HG02870 (cell line): ENCODE data around the gene CES5A.
A peak's percentile ranks its signal among the peaks of the same experiment; 100 is the strongest.
"Not testable (repeated sequence)": the region's sequence is repeated elsewhere in the genome, so short reads cannot be mapped to it uniquely, and the experiment has no call there.

Source experiments
- ATAC-seq: cut with Tn5 transposase; IDR thresholded peaks from one replicate; pipeline ENCODE4 v1.9.1; 2021; ENCODE audit warnings: mild to moderate bottlenecking, moderate library complexity; ENCODE audit not compliant: unreplicated experiment

The CES5A gene

DNA sequence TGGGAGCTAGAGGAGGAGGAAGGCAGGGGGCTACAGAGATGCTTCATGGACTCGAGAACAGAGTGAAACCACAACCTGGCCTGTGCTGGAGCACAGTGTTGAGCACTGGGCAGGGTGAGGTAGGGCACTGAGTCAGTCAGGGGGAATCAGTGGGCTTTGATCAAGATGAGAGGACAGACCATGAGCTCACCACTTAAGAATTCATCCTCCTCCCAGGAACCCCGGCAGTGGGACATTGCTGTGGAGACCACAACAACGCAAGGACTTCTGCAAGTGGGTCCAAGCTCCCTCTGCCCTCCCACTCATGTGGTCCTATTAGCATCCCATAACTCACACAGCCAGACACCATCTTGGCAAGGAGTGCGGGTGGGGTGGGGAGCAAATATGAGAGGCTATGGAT, 1.7 kb upstream of the CES5A start:
- no peak for ATAC-seq

DNA sequence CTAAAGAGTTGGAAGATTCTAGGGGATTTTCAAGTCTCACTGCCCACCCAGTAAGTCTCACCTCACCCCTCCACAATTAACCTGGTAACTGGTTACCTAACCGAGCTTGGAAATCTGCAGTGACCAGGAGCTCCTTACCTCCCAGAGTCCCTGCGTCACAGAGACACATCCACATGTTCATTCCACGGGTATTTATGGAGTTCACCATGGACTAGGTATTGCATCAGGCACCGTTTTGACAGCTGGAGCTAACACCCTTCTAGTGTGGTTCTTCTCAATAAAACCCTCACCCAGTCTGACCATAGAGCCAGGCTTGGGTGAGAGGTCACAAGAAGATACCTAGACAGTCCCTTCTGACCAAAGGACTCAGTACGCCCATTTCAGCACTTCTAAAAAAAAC, 2.1 kb downstream of the CES5A start:
- no peak for ATAC-seq

DNA sequence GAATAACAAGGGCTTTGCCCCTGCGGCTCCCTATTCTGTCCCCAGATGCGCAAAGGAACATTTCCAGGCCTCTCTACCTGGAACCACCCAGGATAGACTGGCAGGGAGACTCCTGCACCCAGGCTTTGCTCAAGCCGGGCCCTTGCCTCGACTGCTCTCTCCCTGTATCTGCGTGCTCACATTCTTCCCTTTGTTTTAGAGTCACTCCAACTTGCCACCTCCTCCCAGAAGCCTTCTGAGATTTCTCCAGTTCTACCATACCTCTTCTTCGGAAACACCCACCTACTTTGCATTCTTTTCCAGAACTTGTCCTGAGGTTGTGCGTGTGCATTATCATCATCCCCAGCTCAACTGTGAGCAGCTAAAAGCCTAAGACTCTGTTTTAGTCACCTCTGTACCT, 3.0 kb downstream of the CES5A start:
- no peak for ATAC-seq

DNA sequence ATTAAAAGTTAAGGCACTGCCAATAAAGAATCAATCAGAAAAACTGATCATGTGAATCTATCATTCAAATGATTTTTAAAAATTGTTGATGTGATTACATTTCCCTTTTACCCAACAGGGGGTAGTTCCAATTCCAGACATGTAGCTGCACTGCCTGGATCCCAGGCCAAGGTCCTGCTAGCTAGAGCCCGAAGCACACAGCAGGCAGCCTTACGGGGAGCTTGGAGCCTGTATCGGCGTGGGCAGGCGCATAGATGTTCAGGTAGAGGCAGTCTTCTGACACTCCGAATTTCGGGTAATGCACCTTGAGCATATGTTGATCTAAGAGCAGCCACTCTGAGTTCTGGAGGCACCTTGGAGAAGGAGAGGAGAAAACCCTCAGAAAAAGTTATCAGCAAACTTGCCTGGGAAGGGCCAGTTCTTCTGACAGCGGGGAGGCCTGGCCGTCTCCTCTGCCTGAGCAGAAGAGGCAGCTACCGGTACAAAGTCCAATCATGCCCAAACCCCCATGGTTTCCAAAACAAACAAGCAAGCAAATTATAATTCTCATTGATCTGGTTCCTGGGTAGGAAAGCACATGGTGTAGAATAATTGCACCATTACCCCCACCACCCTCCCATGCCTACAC, 3.6 kb downstream of the CES5A start:
- no peak for ATAC-seq

DNA sequence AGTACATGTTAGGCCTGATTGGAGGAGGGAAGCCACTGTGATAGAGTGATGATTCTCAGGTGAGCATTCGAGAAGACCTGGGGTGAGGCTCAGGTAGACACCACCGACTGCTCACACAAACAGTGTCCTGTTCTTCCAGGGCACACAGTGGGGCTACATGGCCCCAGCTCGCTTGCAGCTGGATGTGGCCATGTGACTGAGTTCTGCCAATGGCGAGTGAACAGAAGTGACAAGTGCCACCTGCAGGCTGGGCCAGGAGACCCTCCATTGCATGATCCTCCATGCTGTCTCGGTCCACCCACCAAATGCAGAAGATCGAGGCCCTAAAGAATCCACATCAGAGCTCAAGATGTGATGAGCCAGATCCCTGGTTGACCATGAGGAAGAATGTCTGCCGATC, 6.2 kb downstream of the CES5A start:
- ATAC-seq: no peak

DNA sequence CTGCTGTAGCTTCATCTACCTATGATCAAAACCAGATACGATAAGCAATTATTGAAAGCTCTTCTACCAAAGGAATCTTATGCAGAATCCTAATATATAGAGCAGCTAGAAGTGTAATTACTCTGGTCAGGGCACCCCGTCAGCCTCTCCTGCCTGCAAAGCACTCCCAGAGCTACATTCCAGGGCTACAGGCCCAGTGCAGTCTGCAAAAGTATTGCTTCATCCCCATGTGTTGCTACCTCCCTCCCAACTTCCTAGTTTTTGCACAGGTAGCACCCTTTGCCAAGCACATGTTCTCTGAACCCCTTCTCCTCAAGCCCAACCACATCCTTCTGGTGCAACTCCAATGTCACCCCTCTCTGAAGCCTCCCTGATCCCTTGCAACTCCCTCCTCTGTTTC, 7.0 kb downstream of the CES5A start:
- no peak for ATAC-seq

DNA sequence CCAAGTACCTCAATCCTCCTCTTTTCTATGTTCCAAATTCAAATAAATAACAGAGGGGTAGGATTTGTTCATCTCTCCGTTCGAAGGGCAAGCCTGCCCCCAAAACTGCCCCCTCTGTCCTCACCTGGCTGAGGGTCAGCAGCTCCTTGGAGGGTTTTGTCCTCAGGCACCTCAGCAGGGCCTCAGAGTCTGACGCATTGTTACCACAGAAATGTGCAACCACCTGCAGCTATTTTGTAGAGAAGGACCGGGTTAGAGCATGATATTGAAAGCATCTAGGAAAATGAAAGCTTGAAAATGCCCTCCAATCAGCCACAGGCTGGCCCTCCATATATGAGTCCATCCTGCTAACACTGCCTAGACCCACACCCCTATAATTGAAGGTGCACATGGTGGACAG, 13.9 kb downstream of the CES5A start:
- no peak for ATAC-seq

DNA sequence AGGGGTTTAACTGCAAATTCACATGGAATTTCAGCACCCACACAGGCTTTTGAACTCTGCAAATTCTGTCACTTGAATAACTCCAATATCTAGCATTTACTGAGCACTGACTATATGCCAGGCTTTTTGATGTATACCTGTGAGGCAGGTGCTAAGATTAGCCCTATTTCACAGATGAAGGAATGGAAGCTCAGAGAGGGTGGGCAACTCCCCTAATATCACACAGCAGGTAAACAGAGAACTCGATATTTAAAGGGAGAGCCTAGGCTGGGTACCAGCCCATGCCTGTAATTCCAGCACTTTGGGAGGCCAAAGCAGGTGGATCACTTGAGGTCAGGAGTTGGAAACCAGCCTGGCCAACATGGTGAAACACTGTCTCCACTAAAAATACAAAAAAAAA, 17.5 kb downstream of the CES5A start:
- ATAC-seq: not testable (repeated sequence)

DNA sequence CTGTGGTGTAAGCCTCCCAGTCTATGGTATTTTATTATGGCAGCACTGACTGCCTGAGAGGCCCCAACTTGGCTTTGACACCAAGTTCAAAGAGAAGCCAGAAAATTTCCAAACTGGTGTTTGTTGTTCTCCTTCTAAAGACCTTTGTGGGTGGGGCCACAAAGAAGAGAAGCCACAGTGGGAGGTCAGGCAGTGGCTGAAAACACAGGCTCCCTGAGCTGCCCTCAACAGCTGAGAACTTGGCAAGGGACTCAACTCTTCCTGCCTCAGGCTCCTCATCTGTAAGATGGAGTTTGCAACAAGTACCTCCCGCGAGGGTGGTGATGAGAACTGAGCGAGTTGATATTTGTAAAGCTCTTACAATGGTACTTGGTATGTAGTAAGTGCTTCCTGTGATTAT, 18.2 kb downstream of the CES5A start:
- no peak for ATAC-seq

DNA sequence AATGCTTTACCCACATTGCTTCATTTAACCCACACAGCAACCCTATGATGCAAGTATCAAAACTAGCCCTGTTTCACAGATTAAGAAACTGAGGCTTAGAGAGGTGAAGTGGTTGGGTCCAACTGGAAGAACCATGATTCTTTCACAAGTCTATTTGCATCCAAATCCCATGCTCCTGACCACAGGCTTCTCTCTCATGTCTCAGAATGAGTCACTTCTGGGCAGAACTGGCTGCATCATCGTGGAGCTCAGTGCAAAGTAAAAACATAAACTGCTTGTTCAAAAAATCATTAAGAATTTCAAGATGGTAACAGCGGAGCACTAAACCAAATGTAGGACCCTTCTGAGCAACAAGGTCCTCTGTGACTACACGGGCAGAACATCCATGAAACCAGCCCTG, 22.1 kb downstream of the CES5A start:
- ATAC-seq: no peak

DNA sequence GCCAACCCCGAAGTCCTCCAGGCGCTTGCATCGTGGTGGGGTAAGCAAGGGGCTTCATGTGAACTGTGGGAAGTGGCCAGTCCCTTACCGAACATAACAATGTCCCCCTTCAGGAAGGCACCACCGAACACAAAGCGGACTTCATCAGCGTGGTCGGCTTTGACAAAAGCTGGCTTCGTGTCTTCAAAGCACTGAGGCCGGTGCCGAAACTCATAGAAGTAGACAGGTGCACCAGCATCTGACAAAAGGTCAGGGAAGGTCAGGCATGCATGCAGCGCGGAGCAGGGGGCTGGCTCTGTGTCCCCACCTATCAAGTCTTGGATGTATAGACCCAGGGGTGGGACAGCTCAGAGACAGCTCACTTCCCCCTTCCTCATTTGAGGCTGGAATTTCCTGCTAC, 25.6 kb downstream of the CES5A start:
- ATAC-seq: no peak

DNA sequence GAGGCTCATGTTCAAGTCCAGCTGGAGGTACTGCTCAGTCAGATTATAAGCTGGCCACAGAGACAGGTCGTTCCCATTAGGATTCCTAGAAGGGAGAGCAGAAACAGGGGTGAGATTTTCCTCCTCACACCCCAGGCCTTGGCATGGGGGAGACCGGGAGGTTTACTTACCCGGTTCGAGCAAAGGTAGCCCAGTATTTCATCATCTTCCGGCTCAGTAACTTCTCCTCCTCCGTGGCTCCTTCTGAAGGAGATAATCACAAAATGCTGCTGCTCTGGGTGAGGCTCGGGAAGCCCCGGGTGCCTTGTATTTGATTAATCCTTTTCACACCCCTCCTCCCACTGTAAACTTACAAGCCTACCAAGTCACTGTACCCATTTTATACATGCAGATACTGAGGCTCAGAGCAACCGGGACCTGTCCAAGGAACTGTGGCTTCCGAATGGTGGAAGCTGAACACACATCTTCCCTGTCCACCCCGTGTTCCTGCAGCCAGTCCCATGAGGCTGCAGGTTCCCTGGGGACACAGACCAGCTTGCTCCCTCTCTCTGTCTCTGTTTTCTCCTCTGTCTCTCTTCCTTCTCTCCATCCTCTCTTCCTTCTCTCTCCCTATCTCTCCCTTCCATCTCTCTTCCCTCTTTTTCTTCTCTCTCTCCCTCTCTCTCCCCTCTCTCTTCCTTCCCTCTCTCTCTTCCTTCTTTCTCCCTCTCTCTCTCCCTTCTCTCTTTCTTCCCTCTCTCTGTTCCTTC, 28.4 kb downstream of the CES5A start:
- no peak for ATAC-seq

DNA sequence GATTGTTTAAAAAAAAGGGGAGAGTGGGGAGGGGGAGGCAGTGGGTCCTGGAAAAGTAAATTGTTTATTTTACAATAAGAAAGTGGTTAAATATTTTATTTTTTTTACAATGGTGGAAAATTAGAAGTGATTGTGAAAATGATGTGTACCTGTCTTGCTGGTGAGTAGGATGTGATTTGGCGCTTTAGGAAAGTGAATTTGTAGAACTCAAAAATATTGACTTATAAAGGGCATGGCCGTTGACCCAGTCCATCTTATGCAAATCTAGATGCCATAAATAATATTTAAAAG, 32.1 kb downstream of the CES5A start:
- ATAC-seq: no peak

DNA sequence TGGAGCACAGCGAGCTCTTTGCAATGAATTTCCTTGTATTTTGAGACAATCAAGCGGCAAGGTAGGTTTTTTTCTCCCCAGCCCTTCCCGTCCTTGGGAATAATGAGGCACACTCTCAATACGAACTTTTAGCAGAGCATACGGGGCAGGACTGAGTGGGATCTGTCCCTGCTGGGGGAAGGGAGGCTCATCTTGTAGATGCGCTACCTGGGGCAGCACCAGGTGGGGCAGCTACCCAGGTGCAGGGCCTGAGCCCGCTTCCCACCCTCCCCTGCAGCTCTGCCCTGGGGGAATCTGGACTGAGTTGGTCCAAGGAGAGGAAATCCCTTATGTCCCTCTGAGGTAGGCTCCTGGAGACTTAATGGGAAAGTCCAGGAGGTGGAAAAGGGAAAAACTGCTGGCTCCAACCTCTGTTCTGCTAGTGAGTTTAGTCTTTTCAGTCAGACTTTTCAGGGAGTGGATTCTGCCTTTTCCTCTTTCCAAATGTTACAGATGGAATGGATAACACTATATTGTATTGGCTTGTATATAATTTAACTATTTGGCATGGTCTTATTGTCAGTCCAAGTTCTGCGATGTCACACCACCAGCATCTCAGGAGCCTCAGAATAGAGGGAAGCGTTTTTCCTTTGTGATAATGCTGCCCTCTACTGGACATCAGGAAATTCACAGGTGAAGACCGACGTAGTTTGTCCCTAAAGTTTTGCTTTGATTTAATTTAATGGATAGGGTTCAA, 32.6 kb downstream of the CES5A start:
- no peak for ATAC-seq

DNA sequence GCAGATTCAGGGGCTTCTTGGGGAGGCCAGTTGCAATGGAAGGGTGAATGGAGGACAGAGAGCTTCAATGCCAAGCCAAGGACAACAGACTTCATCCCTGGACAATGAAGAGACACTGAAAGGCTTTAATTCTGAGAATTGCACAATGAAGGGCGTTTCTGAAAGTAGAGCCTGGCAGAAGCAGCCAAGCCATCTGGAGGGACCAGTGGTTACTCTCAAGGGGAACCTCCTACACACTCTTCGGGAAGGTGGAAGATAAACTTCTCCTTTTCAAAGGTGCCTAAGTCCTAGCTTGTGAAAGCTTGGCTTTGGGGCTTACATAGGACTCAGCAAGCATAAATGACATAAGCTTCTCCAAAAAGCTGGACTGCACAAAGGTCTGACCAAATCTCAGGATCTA, 36.1 kb downstream of the CES5A start:
- no peak for ATAC-seq

DNA sequence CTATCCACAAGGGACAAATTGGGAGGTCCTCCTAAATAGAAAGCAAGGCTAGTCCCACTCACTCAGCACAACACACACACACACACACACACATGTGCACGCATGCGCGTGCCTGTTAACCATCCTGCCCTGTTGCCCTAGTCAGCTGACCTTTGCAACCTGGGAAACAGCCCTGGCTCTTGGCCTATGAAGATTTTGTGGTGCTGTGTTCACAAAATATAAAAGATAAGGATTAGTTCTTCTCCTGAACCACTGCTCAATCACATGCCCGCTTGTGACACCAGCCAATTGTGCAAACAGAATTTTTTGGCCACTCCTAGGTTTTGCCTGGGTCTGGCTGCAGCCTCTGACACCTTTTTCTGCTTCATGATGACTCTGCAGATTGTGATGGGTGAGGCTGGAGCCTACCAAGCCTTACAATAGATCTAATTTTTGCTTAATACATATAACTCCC, 39.0 kb downstream of the CES5A start:
- no peak for ATAC-seq

DNA sequence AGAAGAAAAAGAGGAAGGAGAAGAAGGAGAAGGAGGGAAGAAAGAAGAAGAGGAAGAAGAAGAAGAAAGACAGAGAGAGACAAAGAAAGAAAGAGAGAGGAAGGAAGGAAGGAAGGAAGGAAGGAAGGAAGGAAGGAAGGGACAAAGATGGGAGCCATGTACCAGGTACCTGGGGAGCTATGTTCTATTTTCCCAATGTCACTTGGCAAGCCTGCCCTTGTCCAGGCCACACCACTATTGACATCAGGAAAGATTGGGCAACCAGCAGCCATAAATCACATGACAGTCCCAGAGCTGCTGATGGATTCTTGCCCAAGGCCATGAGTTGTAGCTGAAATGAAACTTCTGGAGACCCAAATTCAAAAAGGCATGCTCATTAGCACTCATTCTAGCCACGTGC, 39.6 kb downstream of the CES5A start:
- no peak for ATAC-seq

DNA sequence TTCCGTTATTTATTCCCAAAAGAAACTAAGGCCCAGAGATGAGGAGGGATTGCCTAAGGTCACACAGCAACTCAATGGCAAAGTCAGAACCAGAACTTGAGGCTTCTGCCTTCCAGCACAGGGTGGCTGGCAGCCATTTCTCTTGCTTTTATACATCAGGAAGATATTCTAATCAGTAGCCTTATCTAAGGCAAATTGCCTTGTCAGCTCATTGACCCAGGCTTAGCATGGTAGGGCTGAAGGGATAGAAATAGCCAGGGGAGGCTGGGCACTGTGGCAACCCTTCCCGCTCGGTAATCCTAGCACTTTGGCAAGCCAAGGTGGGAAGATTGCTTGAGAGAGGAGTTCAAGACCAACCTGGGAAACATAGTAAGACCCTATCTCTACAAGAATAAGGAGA, 40.0 kb downstream of the CES5A start:
- ATAC-seq: not testable (repeated sequence)

DNA sequence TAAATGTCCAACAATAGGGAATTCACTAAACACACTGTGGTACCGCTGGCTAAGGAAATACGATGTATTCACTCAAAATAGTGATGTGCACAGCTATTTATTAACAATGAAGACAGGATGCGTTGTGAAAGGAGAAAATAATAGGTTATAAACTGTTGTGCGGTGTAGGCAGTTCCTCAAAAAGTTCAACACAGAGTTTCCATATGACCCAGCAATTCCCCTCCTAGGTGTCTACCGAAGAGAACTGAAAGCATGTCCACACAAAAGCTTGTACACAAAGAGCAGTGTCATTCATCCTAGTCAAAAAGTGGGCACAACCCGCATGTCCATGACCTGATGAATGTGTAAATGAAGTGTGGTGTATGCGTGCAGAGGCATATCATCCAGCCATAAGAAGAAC, 41.1 kb downstream of the CES5A start:
- ATAC-seq: peak; percentile 91

DNA sequence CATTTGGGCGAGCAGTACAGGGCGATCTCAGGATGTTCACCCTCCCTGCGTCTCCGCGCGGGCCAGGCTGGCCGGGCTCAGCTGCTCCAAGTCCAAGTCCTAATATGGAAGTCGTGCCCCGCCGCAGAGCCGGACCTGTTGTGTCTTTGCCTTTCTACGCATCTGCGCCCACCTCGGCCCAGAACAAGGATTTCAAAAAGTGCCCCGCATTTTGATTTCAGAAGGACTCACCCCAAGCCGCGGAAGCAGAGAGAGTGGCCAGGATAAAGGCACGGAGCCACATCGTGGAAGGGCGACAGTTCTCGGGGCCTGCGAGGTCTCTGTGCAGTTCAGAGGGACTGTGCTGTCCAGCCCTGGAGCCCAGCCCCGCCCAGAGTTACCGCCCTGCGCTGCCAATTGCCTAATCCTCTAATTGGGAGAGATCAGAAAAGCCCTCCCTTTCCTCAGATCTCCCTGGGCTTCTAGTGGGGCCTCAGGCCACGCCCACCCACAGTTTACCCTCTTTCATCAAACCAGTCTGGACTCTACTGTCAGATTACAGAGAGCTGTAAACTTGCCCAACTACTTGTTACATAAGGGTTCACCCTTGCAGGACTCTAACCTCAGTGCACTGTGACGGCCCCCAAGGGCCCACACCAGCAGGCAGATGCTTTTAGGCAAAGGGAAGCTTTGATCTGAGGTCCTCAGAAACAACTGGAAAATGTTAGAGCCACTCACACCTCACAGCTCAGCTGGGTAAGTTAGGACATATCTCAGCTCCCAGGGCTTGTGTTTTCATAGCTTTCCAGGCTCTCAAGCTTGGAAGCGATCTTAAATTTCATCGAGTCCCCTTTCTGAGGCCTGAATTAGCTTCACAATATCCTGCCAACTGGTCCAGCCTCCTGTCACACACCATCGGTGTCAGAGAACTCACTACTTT, 42.1 kb downstream of the CES5A start, which contains the start of gene CES1:
Gene CES1, minus strand, starts transcription at position 324 of the 919 bp plus-strand sequence. Its CDS starts 41 bp downstream, at position 283.
- ATAC-seq: no peak

DNA sequence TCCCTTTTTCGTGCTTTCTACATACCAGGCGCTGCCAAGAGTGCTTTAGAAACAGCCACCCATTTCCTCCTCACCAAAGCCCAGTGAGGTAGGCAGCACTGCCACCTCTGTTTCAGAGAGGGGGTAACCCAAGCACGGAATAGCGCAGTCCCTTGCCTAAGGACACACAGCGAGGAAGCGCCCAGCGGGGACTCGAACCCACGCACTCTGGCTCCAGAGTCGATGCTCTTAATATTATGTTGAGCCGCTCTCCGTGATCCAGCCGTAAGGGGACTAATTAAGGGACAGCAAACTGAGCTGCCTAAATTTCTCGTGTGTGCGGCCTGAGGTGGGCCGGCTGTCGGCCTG, 42.8 kb downstream of the CES5A start:
- no peak for ATAC-seq
